HG02884 (cell line): ENCODE measurements around the gene LRIT2.

Experiments used
- ATAC-seq: cut with Tn5 transposase; IDR thresholded peaks from one replicate; pipeline ENCODE4 v1.9.1; 2021; ENCODE audit warnings: mild to moderate bottlenecking, moderate library complexity; ENCODE audit not compliant: unreplicated experiment

Gene LRIT2

DNA sequence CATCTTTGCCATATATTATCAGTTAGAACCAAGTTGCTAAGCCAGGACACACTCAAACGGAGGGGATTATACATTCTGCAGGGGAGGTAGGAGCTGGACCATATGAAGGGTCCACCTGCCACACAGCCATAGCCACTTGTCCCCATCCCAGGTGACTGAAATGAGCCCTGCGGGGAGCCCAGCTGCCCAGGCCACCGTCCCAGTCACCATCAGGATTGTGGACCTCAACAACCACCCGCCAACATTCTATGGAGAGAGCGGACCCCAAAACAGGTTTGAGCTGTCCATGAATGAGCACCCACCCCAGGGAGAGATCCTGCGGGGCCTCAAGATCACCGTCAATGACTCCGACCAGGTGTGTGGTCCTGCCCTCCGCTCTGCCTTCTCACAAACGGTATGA is 17.3 kb downstream of the LRIT2 start:
- ATAC-seq = no peak

DNA sequence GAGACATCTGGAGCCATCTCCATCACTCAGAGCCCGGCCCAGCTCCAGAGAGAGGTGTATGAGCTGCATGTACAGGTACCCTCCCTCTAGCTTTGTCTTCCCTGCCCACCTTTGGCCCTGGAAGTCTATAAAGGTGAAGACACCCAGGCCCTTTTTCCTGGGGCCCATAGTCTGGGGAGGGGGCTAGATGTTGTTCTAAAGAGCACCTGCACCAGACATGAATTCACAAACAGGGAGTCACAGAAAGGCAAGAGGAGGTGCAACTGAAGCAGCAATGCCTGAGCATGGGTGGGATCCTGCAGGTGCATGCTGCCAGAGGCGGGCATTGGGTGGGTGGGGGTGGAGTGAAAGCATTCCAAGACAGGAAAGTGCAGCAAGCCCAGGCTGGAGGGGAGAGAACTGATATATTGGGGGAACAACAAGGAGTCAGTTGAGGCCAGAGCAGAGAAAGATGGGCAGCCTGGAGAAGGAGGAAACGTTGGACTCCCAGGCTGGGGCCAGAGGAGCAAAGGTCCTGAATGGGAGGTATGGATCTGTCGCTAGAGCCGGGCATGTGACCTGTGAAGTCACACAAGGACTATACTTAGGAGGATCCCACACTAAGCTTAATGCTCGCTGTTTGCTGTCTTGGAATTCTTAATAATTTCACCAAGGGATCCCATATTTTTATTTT is 19.4 kb downstream of the LRIT2 start:
- no peak for ATAC-seq

DNA sequence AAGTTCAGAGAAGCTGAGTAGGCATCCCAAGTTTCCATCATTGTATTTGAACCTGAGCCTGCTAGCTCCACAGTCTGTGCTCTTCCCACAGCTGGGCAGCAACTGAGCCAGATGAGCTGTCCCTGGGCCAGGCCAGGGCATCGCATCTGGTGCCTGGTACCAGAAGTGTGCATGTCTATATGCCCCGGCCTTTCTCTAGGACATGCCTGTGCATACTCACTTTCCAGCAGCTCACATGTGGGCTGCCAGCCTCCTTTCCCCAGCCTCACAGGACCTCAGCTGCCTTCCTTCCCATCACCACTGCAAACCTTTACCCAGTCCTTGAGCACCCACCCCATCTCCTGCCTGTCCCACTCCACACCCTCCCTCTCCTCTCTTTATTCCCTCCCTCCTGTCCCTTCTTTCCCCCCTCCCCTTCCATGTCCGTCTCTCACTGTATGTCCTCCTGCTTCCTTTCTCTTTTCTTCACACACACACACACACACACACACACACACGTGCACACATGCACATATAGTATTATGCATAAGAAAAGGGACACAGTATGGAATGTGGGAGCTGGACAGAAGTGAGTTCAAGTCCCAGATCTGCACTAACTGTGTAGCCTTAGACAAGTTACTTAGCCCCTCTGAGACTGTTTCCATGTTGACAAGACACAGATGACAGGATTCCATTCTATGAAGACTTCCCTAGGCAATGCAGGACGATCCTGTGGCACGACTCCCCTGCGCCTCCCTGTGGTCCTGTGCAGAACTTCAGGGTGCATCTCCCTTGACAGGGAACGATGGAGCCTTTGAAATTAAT is 20.1 kb downstream of the LRIT2 start:
- peak; percentile 84 for ATAC-seq

DNA sequence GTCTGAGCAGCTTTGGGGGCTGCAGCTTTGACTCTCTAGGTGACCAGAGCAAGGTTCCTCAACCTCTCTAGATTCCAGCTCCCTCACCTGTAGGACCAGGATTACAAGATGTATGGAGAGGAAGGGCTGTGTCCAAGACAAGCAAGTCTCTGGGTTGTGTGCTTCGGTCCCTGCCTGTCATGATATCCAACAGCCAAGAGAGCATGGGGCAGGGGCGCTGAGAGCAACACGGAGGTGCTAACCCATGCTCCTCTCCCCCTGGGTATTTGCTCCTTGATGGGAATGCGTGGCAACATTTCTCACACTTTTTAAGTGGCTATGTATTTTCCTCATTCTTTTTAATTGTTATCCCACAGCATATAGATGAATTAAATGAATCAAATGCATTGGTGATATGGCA is 20.7 kb downstream of the LRIT2 start:
- no peak for ATAC-seq

DNA sequence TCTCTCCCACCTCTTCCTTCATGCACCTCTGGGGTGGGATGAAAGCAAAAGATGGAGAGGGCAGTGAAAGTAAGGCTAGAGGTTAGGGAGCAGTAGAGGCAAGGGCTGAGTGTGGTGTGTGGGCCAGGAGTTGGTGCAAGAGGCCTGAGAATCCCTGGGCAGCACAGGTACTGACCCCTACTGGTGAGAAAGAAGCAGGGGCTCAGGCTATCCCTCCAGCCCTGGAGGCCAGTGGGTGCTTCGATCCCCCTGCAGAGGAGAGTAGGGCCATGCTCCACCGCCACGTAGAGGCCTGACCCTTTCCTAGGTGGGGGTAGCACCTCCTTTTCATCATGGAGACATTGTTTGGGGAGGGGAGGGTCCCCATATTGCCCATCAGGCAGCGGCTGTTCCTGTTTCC is 21.2 kb downstream of the LRIT2 start:
- peak; percentile 55 for ATAC-seq

DNA sequence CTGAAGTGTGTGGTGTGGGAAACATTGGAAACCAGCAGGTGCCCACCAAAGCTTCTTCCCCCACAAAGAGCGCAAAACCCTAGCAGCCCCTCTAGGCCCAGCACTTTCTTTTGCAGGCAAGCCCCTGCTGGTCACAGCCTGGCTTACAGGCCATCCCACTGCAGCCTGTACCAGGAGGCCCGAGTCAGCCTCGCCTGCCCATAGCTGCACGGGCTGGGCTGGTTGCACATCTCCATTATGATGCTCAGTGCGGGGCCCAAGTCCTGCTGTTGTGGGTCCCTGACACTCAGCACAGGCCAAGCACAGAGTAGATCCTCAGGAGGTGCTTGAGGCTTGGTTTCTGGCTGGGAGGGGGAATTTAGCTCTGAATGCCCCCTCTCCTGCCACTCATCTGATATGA is 23.0 kb downstream of the LRIT2 start:
- ATAC-seq = no peak

DNA sequence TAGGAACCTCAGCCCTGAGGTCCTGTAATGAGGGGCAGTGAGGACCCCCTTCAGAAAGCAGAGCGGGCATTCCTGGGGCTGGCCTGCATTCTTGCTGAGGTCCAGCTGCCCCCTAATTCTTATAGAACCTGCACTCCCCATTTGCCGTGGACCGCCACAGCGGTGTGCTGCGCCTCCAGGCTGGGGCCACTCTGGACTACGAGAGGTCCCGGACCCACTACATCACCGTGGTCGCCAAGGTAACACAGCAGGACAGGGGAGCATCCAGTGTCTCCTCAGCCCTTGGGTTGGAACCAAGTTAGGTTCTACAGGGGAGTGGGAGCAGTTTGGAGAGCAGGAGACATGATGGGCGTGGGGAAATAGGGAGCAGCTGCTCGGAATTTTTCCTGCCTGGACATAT is 23.7 kb downstream of the LRIT2 start:
- no peak for ATAC-seq

DNA sequence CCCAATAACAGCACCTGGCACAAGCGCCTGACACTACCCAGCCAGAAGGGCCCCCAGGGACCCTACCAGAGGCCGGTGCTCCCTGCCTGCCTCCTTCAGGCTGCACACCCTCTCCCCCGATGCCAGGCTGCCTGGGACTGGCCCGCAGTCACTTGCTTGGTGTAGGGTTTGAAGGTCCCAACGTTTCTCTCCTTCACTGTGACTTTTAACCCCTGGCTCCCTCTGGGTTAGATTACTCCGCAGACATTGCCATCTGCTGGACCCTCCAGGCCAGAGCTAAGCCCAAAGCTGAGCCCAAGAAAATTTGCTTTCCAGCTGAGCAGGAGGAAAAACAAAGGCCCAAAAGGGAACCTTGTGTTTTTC is 24.1 kb downstream of the LRIT2 start:
- ATAC-seq = no peak

DNA sequence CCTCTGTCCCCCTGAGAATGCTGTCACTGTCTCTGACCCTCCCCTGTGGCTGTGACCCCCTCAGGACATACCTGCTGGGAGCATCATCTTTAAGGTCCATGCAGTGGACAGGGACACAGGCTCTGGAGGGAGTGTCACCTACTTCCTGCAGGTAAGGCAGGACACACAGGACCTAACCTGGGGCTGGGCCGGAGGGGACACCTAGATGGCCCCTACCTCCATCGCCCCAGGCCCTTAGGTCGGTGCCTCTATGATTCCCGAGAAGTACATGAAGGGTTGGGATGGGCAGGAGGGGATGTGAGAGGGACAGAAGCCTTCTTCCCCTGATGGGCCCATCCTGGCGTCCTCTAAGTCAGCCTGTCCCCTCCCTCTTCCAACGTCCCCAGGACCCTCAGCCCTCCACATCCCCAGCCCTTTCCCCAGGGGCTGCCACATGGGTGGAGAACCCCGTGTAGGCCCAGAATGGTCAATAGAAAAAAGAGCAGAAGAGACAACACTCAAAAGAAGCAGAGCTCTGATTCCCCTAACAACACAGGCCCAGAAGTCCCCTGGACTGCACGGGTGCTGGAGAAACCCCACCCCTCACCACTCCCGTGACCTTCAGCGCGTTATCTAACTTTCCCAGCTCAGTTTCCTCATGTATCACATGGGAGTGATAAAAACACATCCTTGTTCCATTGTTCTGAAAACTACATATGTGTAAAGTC is 24.7 kb downstream of the LRIT2 start:
- no peak for ATAC-seq

DNA sequence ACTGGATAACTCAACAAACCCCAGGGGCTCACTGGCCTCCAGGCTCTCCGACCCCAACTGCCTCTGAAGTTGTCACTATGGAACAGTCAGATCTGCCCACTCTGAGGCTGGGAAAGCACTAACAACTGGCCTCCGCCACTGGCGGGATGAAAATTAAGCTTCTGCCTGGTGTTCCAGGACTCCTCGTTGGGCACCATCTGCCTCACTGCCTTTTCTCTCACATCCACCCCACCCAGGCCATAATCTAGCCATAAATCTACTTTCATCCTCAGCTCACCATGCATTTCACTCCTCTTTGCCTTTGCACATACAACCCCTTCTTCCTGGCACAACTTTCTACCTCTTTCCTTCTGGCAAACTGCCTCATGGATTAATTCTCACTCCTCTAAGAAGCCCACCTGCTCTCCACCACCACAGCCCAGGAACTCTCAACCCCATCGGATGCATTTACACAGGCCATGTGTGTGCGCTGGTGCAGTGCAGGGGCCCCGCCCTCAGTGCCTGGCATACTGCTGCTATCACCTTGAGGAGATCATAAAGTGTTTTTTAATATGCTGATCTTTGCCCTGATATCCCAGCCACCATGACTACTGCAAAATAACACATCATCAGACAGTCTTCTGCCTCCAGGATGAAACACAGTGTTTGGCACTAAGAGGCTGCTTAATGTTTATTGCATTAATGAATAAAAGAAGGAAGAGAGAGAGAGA is 27.0 kb downstream of the LRIT2 start:
- ATAC-seq = no peak

DNA sequence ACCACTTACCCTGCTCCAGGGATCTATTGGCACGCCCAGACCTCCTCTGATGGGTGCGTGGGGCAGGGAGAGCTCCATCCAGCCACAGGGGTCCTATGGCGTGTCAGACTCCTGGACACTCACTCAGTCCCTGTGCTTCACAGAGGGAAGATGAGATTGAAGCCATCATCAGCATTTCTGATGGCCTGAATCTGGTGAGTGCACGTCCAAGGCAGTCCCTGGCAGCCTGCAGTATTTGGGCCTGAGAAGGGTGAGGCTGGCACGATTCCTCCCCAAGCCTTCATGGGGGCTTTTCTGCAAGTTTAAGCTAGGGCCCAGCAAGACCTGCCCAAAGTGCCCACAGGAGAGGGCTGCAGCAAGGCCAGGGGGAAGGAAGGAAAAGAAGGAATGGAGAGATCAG is 27.7 kb downstream of the LRIT2 start:
- ATAC-seq = no peak

DNA sequence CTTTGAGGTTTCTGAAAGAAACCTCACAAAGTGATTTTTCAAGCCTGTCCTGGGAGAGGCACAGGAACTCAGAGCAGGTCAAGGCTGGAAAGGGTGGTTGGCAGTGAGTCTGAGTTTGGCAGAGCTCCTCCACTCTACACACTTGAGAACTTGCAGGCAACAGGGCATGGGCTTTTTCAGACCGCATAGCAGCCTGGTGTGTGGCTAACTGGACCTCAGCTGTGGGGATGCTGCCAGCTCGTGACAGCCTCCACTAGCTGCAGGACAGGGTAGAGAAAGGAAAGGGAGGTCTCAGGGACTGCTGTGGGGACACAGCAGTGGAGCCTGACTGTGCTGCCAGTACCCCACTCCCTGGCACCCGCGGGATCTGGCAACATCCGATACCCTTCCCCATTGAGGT is 28.4 kb downstream of the LRIT2 start:
- no peak for ATAC-seq

DNA sequence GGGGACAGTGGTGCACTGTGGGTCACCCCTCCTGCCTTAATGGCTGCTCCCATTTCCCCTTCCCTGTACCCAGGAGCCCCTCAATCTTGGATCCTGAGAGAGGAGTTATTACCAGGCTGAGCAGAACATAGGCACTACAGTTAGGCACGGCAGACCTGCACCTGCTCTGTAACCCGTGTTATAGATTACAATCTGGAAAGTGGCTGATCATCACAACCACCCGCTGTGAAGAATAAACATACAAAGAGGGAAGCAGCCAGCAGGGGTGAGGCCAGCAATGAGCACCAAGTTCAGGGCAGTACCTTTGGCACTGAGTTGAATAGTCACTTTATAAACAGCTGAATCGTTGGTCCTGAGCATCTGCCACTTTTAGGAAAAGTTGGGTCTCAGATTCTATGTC is 29.3 kb downstream of the LRIT2 start:
- ATAC-seq = no peak

DNA sequence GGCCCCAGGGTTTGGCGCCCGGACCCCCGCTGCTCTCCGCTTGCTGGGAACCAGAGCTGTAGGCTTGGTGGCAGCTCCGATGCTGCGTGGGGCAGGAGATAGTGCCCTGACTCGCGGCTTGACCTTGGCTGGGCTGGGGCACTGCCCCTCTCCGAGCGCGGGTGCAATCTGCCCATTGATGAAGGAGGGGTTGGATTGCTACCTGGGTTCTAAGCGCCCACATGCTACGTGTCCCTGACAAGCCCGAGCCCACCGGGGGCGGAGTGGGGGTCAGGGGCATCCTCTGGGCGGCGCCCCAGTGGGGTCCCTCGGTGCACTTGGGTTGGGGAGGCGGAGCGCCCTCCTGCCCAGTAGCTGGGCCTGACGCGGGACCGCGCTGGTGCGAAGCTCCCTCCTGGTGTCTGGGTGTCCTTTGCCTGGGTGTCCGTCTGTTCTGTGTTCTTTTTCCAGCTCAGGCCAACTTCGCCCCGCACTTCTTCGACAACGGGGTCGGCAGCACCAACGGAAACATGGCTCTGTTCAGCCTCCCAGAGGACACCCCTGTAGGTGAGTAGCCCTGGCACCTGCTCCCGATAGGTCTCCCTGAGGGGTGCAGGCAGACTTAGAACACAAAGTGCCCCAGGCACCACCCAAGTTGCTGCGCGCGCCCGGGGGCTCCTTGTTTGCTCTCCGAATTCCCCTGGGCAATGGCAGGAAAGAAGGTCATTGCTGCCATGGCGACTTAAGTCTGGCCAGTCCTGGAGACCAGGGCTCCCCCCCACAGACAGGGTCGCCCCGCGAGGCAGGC is 30.1 kb downstream of the LRIT2 start:
- no peak for ATAC-seq

DNA sequence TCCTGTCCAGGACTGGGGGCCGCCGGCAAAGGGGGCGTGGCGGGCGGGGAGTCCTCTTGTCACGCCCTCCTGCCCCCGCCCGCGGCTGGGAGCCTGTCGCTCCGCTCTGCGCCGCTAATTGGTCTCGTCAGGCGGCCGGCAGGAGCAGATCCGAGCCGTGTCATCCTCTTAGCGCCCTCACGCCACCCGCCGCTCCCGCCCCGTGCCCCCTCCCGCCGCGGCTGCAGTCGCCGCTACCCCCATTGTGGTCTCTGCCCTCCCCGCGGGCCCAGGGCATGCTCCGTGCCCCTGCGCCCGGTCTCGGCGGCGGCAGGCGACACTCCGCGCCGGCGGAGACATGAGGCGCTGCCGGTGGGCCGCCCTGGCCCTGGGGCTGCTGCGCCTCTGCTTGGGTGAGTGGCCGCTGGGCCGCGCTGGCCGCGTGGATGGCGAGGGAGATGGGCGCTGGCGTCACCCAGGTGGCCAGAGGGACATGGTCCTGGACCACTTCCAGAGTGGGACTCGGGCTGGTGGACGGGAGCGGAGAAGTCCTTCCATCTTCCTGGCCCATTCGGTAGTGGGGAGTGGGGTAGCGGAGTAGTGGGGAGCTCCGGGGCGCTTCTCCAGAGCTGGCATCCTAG is 30.8 kb downstream of the LRIT2 start, which contains the start of gene CDHR1:
Gene CDHR1 (plus strand): TSS at position 114 of the 620 bp plus-strand sequence. CDS start 224 bp downstream, at position 338.
- ATAC-seq = peak; percentile 77

DNA sequence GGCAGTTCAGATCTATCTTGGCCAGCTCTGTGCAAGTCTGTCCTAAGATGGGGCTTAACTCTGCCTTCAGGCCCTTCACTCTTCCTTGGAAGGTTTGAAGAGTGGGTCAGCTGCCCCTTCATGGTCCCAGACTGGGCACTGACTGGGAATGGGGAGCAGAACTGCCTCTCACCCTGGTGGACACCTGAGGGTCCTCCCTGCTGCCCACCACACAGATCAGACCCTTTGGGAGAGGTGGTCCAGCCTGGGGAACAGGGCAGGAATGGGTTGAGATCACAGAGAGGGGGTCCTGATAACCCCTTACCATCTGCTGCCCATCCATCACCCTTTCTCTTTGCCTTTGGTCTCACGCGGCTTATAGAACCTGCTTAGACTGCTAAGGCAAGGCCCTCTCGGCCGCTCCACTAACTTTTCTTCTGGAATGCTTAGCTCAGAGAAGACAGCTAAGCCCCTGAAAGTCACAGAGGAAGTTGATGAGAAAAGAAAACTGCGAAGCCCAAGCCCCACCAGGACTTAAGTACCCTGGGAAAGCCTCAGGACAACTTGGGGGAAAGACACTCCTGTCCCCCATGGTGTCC is 31.4 kb downstream of the LRIT2 start:
- ATAC-seq = no peak

DNA sequence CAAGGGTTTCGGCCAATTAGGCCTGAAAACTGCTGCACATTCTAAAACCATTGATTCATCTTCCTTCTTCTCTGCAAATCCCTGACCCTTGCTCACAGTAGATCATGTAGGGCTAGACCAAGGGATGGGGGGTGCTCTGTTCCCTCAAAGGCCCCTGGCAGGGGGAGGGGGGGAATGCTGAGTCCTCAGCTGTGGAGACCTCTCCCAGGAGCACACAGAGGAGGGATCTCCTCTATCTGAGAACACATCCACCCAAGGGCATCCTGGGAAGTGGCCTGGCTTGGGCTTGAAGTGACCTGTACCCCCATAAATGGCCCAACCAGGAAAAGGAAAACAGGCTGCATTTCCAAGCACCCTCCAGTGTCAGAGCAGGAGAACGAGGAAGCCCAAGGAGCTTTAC is 32.0 kb downstream of the LRIT2 start:
- ATAC-seq = no peak

DNA sequence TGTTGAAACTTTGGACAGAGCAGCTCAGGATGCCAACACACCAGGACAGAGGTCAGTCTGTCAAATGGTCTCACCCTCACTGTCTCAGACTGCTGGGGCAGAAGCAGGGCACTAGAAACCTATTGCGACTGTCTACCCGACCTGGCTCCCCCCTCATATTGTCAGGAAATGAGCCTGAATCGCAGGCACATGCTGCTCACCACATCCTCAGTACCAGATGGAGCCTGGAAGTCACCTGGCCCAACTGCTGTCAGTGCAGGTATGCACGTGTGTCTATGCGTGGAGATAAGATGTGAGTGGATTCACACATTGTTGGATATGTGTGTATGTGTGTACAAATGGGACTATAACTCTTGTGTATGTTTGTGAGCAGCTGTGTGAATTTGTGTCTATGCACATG is 34.2 kb downstream of the LRIT2 start:
- ATAC-seq = no peak

DNA sequence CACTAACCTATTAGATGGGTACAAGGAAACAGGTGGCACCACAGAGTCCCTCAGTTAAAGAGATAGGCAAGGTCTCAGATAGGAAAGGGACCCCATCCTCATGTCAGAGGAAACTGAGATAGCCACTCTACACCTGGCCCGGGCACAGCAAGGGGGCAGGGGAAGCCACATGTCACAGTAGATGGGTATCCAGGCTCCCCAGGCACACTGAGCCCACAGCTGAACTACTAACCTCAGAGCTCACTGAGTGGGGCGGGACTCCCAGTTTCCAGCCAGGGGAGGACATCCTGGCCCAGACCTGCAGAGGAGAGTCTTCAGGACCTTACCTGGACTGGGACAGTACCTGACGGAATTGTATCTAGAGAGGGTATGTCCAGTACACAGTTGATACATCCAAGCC is 34.7 kb downstream of the LRIT2 start:
- ATAC-seq = no peak

DNA sequence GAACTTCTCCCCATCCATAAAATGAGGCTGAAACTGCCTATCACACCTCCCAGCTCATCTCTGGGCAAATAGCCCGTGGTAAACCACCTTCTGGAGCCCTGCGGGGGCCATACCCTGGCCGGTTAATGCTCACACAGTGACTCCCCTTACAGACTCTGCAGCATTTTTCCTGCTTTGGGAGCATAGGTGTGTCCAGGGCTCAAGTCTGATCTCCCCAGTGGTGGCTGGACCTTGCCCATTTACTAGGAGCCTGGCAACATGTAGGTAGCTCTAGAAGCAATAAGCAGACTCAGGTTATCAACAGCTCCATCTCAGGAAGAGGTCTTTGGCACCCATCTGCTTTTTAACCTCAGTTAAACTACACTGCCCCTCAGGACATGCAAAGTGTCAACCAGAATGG is 36.5 kb downstream of the LRIT2 start:
- no peak for ATAC-seq
